Measurements from ENCODE around the gene CCNB2. TPM values are rescaled to one million over a fixed set of nuclear protein-coding genes. Genes with fewer than 3 reads are reported as not detected.

Gene CCNB2
- polyA plus RNA-seq, 1 of the 3 experiments (the other 2 are of a cell fraction): 46.6 TPM

GRCh38 chr15:59150185-59150584 is 45.2 kb downstream of the CCNB2 start (continued):
- TF ChIP-seq PBX3 (IDR thresholded peaks at IDR 0.05): no peak
- TF ChIP-seq GABPA (IDR thresholded peaks at IDR 0.05; ENCODE audit: low read depth): no peak
- TF ChIP-seq JUND (IDR thresholded peaks at IDR 0.05): no peak
- TF ChIP-seq NRF1 (IDR thresholded peaks at IDR 0.05; ENCODE audit: low read depth, low read length): no peak
- no peak for TF ChIP-seq RFX5 (IDR thresholded peaks at IDR 0.05; ENCODE audit: low read length)
- TF ChIP-seq CTCF (IDR thresholded peaks at IDR 0.05): no peak
- TF ChIP-seq RAD21 (IDR thresholded peaks at IDR 0.05; ENCODE audit: low read length): no peak
- TF ChIP-seq MXI1 (IDR thresholded peaks at IDR 0.05; ENCODE audit: low read depth, low read length): no peak
- TF ChIP-seq SIN3A (IDR thresholded peaks at IDR 0.05; ENCODE audit: borderline replicate concordance, low read depth, low read length): no peak

- Histone ChIP-seq H3K9me2 (no peaks in the 10 kb centered on the region), H4K20me1 (ENCODE audit: insufficient read depth) (no peaks in the 10 kb centered on the region), H3K27me3 (ENCODE audit: insufficient read depth) (no peaks in the 10 kb centered on the region), H2AFZ (ENCODE audit: low read depth) (no peak overlapping the region), H3K9ac (no peak overlapping the region), H3K4me2 (no peak overlapping the region), H3K27ac (ENCODE audit: low read depth in 2 of 2, low read length in 1 of 2) (no peak overlapping the region), H3K79me2 (ENCODE audit: insufficient read depth) (no peaks in the 10 kb centered on the region), H3K9me3 (no peaks in the 10 kb centered on the region), H3K4me3 (ENCODE audit: low read depth in 2 of 2, low read length in 1 of 2) (no peak overlapping the region), H3K4me1 (ENCODE audit: control insufficient read depth in 1 of 2, insufficient read depth in 2 of 2, low read depth in 1 of 2, low read length in 1 of 2) (no peaks in the 10 kb centered on the region), H3F3A (replicated peaks; ENCODE audit: insufficient read depth) (no peaks in the 10 kb centered on the region), H3K36me3 (replicated peaks in 1 of 2; ENCODE audit: control insufficient read depth in 1 of 2, insufficient read depth in 2 of 2, low read length in 1 of 2) (peaks cover 12 to 15% of the 10 kb centered on the region in 2 experiments)
- POLR2A ChIA-PET: no interaction called here
- DNase-seq: no peak
- CTCF ChIA-PET: interaction anchor here (0.8 to 1.4 kb wide), 4 partner anchors 8 to 173 kb away, joined by 4 to 9 read pairs (median 4); no protein-coding TSS in a partner anchor
- WGBS (ENCODE audit: low lambda C conversion rate): 98% methylated on average over 6 of the region's 6 CpGs
- TF ChIP-seq MAX (IDR thresholded peaks at IDR 0.05; ENCODE audit: low read depth) (no peak), REST (IDR thresholded peaks at IDR 0.05; ENCODE audit: low read depth, low read length) (no peak), USF2 (IDR thresholded peaks at IDR 0.05; ENCODE audit: borderline replicate concordance, low read depth, low read length) (no peak), MXI1 (IDR thresholded peaks at IDR 0.05; ENCODE audit: low read depth, low read length) (no peak), TAF1 (IDR thresholded peaks at IDR 0.05; ENCODE audit: borderline replicate concordance, low read depth, low read length) (no peak), RFX5 (IDR thresholded peaks at IDR 0.05; ENCODE audit: low read length) (no peak), TCF12 (IDR thresholded peaks at IDR 0.05) (no peak), TEAD4 (IDR thresholded peaks at IDR 0.05; ENCODE audit: borderline replicate concordance, insufficient read depth) (no peak), EP300 (IDR thresholded peaks at IDR 0.05; ENCODE audit: borderline replicate concordance in 1 of 2, low read depth in 1 of 2, low read length in 1 of 2) (no peak), USF1 (IDR thresholded peaks at IDR 0.05; ENCODE audit: borderline replicate concordance, low read depth) (no peak), FOXM1 (IDR thresholded peaks at IDR 0.05; ENCODE audit: low read depth) (no peak)
These were observed 47.9 kb downstream of the CCNB2 start for GRCh38 chr15:59152694-59153450.
